GM19372 (cell line): ENCODE results near the gene COP1.
"Not testable (repeated sequence)": the region's sequence is repeated elsewhere in the genome, so short reads cannot be mapped to it uniquely, and the experiment has no call there.

Experiments used
- ATAC-seq: cut with Tn5 transposase; IDR thresholded peaks from one replicate; pipeline ENCODE4 v1.9.1; 2021; ENCODE audit warnings: mild to moderate bottlenecking, low read depth, moderate library complexity; ENCODE audit not compliant: unreplicated experiment

The COP1 gene

GRCh38 chr1:176051402-176051801 lies 155.7 kb downstream of the COP1 start:
- no peak for ATAC-seq

GRCh38 chr1:176049582-176049981 lies 157.5 kb downstream of the COP1 start:
- no peak for ATAC-seq

- no peak for ATAC-seq
These were observed 160.2 kb downstream of the COP1 start for GRCh38 chr1:176046926-176047325.

GRCh38 chr1:176043537-176043936 lies 163.5 kb downstream of the COP1 start:
- ATAC-seq: no peak

GRCh38 chr1:176033881-176034280 lies 173.2 kb downstream of the COP1 start:
- ATAC-seq: no peak

- ATAC-seq: no peak
These were observed 173.6 kb downstream of the COP1 start for GRCh38 chr1:176033474-176033873.

GRCh38 chr1:176032040-176032645 lies 174.9 kb downstream of the COP1 start:
- no peak for ATAC-seq

- ATAC-seq: no peak
These were observed 177.5 kb downstream of the COP1 start for GRCh38 chr1:176029609-176030008.

- no peak for ATAC-seq
These were observed 177.9 kb downstream of the COP1 start for GRCh38 chr1:176029155-176029554.

GRCh38 chr1:176027934-176028333 lies 179.2 kb downstream of the COP1 start:
- not testable (repeated sequence) for ATAC-seq

GRCh38 chr1:176022574-176022973 lies 184.5 kb downstream of the COP1 start:
- no peak for ATAC-seq

- no peak for ATAC-seq
These were observed 189.4 kb downstream of the COP1 start for GRCh38 chr1:176017722-176018121.

- no peak for ATAC-seq
These were observed 197.1 kb downstream of the COP1 start for GRCh38 chr1:176009951-176010350.

- ATAC-seq: not testable (repeated sequence)
These were observed 199.2 kb downstream of the COP1 start for GRCh38 chr1:176007756-176008389.

GRCh38 chr1:175994660-175995059 lies 212.4 kb downstream of the COP1 start:
- ATAC-seq: not testable (repeated sequence)

GRCh38 chr1:175992825-175993224 lies 214.3 kb downstream of the COP1 start:
- not testable (repeated sequence) for ATAC-seq

GRCh38 chr1:175992202-175992601 lies 214.9 kb downstream of the COP1 start:
- not testable (repeated sequence) for ATAC-seq

GRCh38 chr1:175984813-175985212 lies 222.3 kb downstream of the COP1 start:
- ATAC-seq: no peak

GRCh38 chr1:175984057-175984812 lies 222.9 kb downstream of the COP1 start:
- no peak for ATAC-seq

- ATAC-seq: not testable (repeated sequence)
These were observed 223.7 kb downstream of the COP1 start for GRCh38 chr1:175983363-175983762.

- ATAC-seq: no peak
These were observed 226.0 kb downstream of the COP1 start for GRCh38 chr1:175981128-175981527.

GRCh38 chr1:175978926-175979325 lies 228.2 kb downstream of the COP1 start:
- no peak for ATAC-seq
